ENCODE data around the gene DPH6. TPM values are rescaled to one million over a fixed set of nuclear protein-coding genes. Genes with fewer than 3 reads are reported as not detected.

The DPH6 gene
- total RNA-seq, 1 experiment from 2014 or later, result 31.7 TPM

GRCh38 chr15:35557544-35557943, 11.6 kb upstream of the DPH6 start (continued):
- TF ChIP-seq, protein P1, sequence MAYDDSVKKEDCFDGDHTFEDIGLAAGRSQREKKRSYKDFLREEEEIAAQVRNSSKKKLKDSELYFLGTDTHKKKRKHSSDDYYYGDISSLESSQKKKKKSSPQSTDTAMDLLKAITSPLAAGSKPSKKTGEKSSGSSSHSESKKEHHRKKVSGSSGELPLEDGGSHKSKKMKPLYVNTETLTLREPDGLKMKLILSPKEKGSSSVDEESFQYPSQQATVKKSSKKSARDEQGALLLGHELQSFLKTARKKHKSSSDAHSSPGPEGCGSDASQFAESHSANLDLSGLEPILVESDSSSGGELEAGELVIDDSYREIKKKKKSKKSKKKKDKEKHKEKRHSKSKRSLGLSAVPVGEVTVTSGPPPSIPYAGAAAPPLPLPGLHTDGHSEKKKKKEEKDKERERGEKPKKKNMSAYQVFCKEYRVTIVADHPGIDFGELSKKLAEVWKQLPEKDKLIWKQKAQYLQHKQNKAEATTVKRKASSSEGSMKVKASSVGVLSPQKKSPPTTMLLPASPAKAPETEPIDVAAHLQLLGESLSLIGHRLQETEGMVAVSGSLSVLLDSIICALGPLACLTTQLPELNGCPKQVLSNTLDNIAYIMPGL (CRISPR knock-in tag; IDR thresholded peaks at IDR 0.05), result no peak
- TF ChIP-seq, protein P2, sequence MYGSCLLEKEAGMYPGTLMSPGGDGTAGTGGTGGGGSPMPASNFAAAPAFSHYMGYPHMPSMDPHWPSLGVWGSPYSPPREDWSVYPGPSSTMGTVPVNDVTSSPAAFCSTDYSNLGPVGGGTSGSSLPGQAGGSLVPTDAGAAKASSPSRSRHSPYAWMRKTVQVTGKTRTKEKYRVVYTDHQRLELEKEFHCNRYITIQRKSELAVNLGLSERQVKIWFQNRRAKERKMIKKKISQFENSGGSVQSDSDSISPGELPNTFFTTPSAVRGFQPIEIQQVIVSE (CRISPR knock-in tag; IDR thresholded peaks at IDR 0.05; ENCODE audit: borderline replicate concordance), result no peak
- TF ChIP-seq NR2C2 (CRISPR knock-in tag; IDR thresholded peaks at IDR 0.05), result no peak
- no peak for TF ChIP-seq EMX1 (CRISPR knock-in tag; IDR thresholded peaks at IDR 0.05)
- TF ChIP-seq, protein P3, sequence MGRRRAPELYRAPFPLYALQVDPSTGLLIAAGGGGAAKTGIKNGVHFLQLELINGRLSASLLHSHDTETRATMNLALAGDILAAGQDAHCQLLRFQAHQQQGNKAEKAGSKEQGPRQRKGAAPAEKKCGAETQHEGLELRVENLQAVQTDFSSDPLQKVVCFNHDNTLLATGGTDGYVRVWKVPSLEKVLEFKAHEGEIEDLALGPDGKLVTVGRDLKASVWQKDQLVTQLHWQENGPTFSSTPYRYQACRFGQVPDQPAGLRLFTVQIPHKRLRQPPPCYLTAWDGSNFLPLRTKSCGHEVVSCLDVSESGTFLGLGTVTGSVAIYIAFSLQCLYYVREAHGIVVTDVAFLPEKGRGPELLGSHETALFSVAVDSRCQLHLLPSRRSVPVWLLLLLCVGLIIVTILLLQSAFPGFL (CRISPR knock-in tag; IDR thresholded peaks at IDR 0.05; ENCODE audit: borderline replicate concordance), result no peak
- TF ChIP-seq, protein P4, sequence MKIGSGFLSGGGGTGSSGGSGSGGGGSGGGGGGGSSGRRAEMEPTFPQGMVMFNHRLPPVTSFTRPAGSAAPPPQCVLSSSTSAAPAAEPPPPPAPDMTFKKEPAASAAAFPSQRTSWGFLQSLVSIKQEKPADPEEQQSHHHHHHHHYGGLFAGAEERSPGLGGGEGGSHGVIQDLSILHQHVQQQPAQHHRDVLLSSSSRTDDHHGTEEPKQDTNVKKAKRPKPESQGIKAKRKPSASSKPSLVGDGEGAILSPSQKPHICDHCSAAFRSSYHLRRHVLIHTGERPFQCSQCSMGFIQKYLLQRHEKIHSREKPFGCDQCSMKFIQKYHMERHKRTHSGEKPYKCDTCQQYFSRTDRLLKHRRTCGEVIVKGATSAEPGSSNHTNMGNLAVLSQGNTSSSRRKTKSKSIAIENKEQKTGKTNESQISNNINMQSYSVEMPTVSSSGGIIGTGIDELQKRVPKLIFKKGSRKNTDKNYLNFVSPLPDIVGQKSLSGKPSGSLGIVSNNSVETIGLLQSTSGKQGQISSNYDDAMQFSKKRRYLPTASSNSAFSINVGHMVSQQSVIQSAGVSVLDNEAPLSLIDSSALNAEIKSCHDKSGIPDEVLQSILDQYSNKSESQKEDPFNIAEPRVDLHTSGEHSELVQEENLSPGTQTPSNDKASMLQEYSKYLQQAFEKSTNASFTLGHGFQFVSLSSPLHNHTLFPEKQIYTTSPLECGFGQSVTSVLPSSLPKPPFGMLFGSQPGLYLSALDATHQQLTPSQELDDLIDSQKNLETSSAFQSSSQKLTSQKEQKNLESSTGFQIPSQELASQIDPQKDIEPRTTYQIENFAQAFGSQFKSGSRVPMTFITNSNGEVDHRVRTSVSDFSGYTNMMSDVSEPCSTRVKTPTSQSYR (CRISPR knock-in tag; IDR thresholded peaks at IDR 0.05), result no peak
- TF ChIP-seq, protein P5, sequence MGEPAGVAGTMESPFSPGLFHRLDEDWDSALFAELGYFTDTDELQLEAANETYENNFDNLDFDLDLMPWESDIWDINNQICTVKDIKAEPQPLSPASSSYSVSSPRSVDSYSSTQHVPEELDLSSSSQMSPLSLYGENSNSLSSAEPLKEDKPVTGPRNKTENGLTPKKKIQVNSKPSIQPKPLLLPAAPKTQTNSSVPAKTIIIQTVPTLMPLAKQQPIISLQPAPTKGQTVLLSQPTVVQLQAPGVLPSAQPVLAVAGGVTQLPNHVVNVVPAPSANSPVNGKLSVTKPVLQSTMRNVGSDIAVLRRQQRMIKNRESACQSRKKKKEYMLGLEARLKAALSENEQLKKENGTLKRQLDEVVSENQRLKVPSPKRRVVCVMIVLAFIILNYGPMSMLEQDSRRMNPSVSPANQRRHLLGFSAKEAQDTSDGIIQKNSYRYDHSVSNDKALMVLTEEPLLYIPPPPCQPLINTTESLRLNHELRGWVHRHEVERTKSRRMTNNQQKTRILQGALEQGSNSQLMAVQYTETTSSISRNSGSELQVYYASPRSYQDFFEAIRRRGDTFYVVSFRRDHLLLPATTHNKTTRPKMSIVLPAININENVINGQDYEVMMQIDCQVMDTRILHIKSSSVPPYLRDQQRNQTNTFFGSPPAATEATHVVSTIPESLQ (CRISPR knock-in tag; IDR thresholded peaks at IDR 0.05), result no peak
- TF ChIP-seq, protein P6, sequence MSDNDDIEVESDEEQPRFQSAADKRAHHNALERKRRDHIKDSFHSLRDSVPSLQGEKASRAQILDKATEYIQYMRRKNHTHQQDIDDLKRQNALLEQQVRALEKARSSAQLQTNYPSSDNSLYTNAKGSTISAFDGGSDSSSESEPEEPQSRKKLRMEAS (CRISPR knock-in tag; IDR thresholded peaks at IDR 0.05), result no peak
- no peak for TF ChIP-seq AR (CRISPR knock-in tag; IDR thresholded peaks at IDR 0.05)
- TF ChIP-seq, protein P7, sequence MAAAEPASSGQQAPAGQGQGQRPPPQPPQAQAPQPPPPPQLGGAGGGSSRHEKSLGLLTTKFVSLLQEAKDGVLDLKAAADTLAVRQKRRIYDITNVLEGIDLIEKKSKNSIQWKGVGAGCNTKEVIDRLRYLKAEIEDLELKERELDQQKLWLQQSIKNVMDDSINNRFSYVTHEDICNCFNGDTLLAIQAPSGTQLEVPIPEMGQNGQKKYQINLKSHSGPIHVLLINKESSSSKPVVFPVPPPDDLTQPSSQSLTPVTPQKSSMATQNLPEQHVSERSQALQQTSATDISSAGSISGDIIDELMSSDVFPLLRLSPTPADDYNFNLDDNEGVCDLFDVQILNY (CRISPR knock-in tag; IDR thresholded peaks at IDR 0.05), result no peak

DNA sequence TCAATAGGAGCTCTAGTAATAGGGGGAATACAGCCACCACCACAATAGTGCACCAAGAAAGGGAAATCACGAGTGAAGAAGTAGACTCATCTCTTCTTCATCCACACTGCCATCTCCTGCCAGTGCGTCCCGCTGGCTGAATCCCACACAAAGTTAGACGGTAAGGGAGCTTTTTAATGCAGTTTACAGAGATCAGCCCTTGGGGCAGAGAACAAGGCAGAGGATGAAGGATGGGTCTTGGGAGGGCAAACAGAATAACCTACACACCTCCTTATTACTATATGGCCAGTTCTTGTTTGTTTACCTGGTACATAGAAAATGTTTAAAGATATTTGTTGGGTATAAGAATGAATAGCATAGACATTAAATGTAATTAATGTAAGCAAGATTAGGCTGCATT, 11.0 kb upstream of the DPH6 start:
- ChIA-PET CTCF (no interaction called here), POLR2A (no interaction called here)
- no peak for DNase-seq (ENCODE audit: low spot score)
- Mint-ChIP-seq H3K9me3 (no peaks in the 10 kb centered on the region), H3K27me3 (ENCODE audit: low read depth) (no peaks in the 10 kb centered on the region), H3K4me3 (no peak overlapping the region), H3K27ac (no peak overlapping the region), H3K36me3 (no peaks in the 10 kb centered on the region), H3K4me1 (peaks cover 10% of the 10 kb centered on the region)
- no peak for TF ChIP-seq ZNF423 (CRISPR knock-in tag; IDR thresholded peaks at IDR 0.05)
- no peak for TF ChIP-seq ATF1 (CRISPR knock-in tag; IDR thresholded peaks at IDR 0.05)
- ATAC-seq, result no peak
